ENCODE results near the gene TRPC4AP.
"Not testable (repeated sequence)": the region's sequence is repeated elsewhere in the genome, so short reads cannot be mapped to it uniquely, and the experiment has no call there.

Gene TRPC4AP

GRCh38 chr20:35093267-35093884 is 769 bp upstream of the TRPC4AP start:
- no peak for DNase-seq

- DNase-seq: no peak
Observed at GRCh38 chr20:35091816-35092523, 637 bp downstream of the TRPC4AP start.

- DNase-seq: no peak
Observed at GRCh38 chr20:35088231-35089145, 4.1 kb downstream of the TRPC4AP start.

- DNase-seq: no peak
Observed at GRCh38 chr20:35087791-35088190, 4.8 kb downstream of the TRPC4AP start.

- DNase-seq: no peak
Observed at GRCh38 chr20:35087355-35087754, 5.3 kb downstream of the TRPC4AP start.

DNA sequence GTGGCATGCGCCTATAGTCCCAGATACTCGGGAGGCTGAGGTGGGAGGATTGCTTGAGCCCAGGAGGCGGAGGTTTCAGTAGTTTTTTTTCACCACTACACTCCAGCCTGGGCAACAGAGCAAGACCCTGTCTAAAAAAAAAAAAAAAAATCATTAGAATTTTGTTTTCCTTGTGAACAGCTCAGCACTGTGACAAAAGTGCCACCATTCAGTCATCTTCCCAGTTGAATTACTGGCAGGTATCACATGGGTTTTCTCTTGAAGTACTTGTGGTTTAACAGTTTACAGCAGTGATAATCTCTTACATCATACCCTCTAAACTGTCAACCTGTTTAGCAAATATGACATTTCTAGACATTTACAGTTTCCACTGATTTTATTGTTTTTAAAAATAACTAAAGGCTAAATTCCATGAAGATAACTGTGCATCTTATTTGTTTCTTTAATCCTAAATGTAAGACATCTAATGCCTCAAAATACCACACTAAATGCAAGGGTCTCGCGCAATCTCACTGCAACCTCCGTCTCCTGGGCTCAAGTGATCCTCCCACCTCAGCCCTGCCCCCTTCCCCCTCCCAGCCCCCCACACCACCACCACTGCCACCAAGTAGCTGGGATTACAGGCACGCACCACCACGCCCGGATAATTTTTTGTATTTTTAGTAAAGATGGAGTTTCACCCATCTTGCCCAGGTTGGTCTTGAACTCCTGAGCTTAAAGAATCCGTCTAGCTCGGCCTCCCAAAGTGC is 7.0 kb downstream of the TRPC4AP start:
- no peak for DNase-seq

GRCh38 chr20:35084998-35085397 is 7.6 kb downstream of the TRPC4AP start:
- DNase-seq: no peak

DNA sequence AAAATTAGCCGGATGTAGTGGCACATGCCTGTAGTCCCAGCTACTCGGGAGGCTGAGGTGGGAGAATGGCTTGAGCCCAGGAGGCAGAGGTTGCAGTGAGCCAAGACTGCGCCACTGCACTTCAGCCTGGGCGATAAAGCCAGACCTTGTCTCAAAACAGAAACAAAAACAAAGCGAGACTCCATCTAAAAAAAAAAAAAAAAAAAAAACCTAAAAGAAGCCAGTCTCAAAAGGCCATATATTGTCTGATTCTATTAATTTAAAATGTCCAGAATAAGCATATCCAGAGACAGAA is 12.3 kb downstream of the TRPC4AP start:
- not testable (repeated sequence) for DNase-seq

- no peak for DNase-seq
Observed at GRCh38 chr20:35079472-35080347, 12.9 kb downstream of the TRPC4AP start.

GRCh38 chr20:35077872-35078271 is 14.7 kb downstream of the TRPC4AP start:
- DNase-seq: no peak

DNA sequence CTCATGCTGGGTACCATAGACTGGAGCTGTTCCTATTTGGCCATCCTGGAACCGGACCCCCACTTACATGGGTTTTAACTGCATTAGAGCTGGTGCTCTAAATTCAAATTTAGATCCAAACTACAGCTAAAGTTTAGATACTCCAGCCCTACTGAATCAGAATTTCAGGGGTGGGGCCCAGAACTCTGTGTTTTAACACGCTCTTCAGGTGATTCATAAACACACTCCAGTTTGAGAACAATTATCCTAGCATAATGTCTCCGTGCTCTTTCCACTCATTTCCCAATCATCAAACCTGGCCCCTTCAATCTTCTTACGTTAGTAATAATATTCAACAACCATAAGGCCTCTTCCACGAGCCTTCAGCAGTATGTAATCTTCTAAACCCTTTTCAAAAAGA is 15.3 kb downstream of the TRPC4AP start:
- DNase-seq: no peak

DNA sequence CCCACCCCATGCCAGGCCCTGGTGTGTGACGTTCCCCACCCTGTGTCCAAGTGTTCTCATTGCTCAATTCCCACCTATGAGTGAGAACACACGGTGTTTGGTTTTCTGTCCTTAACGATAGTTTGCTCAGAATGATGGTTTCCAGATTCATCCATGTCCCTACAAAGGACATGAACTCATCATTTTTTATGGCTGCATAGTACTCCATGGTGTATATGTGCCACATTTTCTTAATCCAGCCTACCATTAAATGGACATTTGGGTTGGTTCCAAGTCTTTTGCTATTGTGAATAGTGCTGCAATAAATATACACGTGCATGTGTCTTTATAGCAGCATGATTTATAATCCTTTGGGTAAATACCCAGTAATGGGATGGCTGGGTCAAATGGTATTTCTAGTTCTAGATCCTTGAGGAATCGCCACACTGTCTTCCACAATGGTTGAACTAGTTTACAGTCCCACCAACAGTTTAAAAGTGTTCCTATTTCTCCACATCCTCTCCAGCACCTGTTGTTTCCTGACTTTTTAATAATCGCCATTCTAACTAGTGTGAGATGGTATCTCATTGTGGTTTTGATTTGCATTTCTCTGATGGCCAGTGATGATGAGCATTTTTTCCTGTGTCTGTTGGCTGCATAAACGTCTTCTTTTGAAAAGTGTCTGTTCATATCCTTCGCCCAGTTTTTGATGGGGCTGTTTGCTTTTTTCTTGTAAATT is 21.0 kb downstream of the TRPC4AP start:
- not testable (repeated sequence) for DNase-seq

DNA sequence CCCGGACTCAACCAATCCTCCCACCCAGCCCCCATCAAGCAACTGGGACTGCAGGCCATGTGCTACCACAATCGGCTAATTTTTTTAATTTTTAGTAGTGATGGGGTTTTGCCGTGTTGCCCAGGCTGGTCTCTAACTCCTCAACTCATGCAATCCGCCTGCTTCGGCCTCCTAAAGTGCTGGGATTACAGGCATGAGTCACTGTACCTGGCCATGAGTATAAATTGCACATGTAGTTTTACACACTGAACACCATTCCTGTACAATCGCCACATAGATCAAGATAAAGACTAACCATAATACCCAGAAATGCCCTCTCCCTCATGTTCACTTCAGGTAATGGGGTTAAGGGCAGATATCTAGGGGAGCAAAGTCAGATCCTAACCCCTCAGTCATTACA is 26.4 kb downstream of the TRPC4AP start:
- no peak for DNase-seq

DNA sequence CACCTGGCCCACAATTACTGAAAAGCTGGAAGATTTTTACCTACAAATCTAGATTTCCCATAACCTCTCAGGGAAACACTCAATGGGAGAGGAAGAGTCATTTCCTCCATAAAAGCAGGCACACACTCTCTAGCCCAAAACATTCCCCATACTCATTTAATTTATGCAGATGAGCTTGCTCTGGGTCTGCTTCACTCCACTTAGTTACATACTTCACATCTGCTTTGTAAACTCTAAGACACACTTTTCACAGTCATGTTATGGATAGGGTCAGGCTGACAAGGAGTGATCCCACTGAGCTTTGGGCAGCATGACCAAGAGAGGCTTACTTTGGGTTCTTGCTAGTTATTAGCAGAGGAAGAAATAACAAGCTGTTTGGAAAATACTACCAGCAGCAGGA is 27.4 kb downstream of the TRPC4AP start:
- no peak for DNase-seq

DNA sequence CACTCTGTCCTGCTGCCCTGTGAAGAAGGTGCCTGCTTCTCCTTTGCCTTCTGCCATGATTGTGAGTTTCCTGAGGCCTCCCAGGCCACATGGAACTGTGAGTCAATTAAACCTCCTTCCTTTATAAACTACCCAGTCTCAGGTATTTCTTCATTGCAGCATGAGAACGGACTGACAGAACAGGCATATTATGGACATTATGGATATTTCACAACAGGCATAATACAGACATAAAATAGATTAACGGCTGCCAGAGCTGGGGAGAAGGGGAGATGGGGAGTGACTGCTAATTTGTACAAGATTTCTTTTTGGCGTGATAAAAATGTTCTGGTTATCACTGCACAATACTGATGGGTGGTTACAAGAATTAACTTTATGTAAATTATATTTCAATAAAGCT is 29.4 kb downstream of the TRPC4AP start:
- no peak for DNase-seq

DNA sequence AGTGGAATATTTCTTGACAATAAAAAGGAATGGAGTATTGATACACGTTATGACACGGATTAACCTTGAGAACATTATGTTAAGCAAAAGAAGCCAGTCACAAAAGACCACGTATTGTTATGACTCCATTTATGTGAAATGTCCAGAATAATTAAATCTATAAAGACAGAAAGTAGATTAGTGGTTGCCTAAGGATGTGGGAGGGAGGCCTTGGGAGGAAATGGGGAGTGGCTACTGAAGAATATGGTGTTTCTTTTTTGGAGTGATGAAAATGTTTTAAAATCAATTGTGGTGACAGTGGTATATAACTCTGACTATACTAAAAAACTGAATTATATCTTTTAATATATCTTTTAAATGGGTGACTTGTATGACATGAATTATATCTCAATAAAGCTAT is 30.1 kb downstream of the TRPC4AP start:
- no peak for DNase-seq

GRCh38 chr20:35060168-35060567 is 32.4 kb downstream of the TRPC4AP start:
- no peak for DNase-seq

DNA sequence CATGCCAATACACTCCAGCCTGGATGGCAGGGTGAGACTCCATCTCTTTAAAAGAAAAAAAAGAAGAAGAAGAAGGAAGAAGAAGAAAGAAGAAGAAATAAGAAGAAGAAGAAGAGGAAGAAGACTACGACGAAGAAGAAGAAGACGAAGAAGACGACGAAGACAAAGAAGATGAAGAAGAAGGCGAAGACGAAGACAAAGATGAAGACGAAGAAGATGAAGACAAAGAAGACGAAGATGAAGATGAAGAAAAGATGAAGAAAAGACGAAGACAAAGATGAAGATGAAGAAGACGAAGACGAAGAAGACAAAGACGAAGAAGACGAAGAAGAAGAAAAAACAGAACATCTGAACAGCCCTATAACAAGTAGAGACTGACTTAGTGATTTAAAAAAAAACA is 33.0 kb downstream of the TRPC4AP start:
- DNase-seq: no peak

GRCh38 chr20:35059110-35059509 is 33.5 kb downstream of the TRPC4AP start:
- DNase-seq: no peak

GRCh38 chr20:35055445-35056276 is 36.9 kb downstream of the TRPC4AP start:
- DNase-seq: no peak

DNA sequence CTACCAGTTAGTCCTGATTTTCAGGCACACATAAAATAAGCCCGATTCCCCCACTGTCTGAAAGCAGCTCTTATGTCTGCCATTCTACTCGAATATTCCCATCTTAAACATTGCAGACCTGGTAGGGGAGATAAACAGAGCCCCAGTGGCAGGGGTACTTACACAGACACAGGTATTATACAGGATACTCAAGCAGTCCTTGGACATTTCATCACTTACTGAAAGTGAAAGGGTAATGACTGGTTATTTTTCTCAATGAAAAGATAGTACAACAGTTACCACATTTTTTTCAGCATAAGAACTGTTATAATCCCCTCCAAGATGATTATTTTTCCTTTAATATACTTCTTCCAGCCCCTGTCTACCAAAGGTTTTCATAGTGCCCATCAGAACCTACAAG is 37.8 kb downstream of the TRPC4AP start:
- no peak for DNase-seq

Measured in NCI-H1694 treated with DMSO at 0.1 percent for 48 hours (cell line).